ENCODE measurements around the gene C16orf54.
"Not testable (repeated sequence)": the region's sequence is repeated elsewhere in the genome, so short reads cannot be mapped to it uniquely, and the experiment has no call there.

C16orf54 gene

GRCh38 chr16:29744541-29745101 lies 1.2 kb downstream of the C16orf54 start:
- in situ Hi-C loops (cut with HindIII; ENCODE audit: low pct_ligation_motif_present, low pct_unique_long_range_greater_than_20kb, low sequenced_read_pairs): no loop called here
- DNase-seq: no peak

- DNase-seq: no peak
- in situ Hi-C loops (cut with HindIII; ENCODE audit: low pct_ligation_motif_present, low pct_unique_long_range_greater_than_20kb, low sequenced_read_pairs): no loop called here
Measured at GRCh38 chr16:29743827-29744531, 1.8 kb downstream of the C16orf54 start.

GRCh38 chr16:29743475-29743826 lies 2.3 kb downstream of the C16orf54 start:
- in situ Hi-C loops (cut with HindIII; ENCODE audit: low pct_ligation_motif_present, low pct_unique_long_range_greater_than_20kb, low sequenced_read_pairs): no loop called here

GRCh38 chr16:29742683-29743275 lies 3.0 kb downstream of the C16orf54 start:
- no peak for DNase-seq
- in situ Hi-C loops (cut with HindIII; ENCODE audit: low pct_ligation_motif_present, low pct_unique_long_range_greater_than_20kb, low sequenced_read_pairs): no loop called here

More at GRCh38 chr16:29743475-29743826, 2.3 kb downstream of the C16orf54 start:
- DNase-seq: no peak

- DNase-seq; in situ Hi-C loops (cut with HindIII; ENCODE audit: low pct_ligation_motif_present, low pct_unique_long_range_greater_than_20kb, low sequenced_read_pairs): not testable (repeated sequence)
Measured at GRCh38 chr16:29740630-29741015, 5.2 kb downstream of the C16orf54 start.

GRCh38 chr16:29739927-29740629 lies 5.7 kb downstream of the C16orf54 start:
- DNase-seq; in situ Hi-C loops (cut with HindIII; ENCODE audit: low pct_ligation_motif_present, low pct_unique_long_range_greater_than_20kb, low sequenced_read_pairs): not testable (repeated sequence)

GRCh38 chr16:29738514-29738913 lies 7.3 kb downstream of the C16orf54 start:
- no peak for DNase-seq
- in situ Hi-C loops (cut with HindIII; ENCODE audit: low pct_ligation_motif_present, low pct_unique_long_range_greater_than_20kb, low sequenced_read_pairs): no loop called here

- in situ Hi-C loops (cut with HindIII; ENCODE audit: low pct_ligation_motif_present, low pct_unique_long_range_greater_than_20kb, low sequenced_read_pairs): no loop called here
- no peak for DNase-seq
Measured at GRCh38 chr16:29737713-29738112, 8.1 kb downstream of the C16orf54 start.

- DNase-seq: no peak
- in situ Hi-C loops (cut with HindIII; ENCODE audit: low pct_ligation_motif_present, low pct_unique_long_range_greater_than_20kb, low sequenced_read_pairs): no loop called here
Measured at GRCh38 chr16:29736764-29737163, 9.0 kb downstream of the C16orf54 start.

- DNase-seq: no peak
- in situ Hi-C loops (cut with HindIII; ENCODE audit: low pct_ligation_motif_present, low pct_unique_long_range_greater_than_20kb, low sequenced_read_pairs): no loop called here
Measured at GRCh38 chr16:29736112-29736511, 9.7 kb downstream of the C16orf54 start.

GRCh38 chr16:29734786-29735185 lies 11.0 kb downstream of the C16orf54 start:
- no peak for DNase-seq
- in situ Hi-C loops (cut with HindIII; ENCODE audit: low pct_ligation_motif_present, low pct_unique_long_range_greater_than_20kb, low sequenced_read_pairs): no loop called here

GRCh38 chr16:29731768-29732601 lies 13.8 kb downstream of the C16orf54 start:
- DNase-seq; in situ Hi-C loops (cut with HindIII; ENCODE audit: low pct_ligation_motif_present, low pct_unique_long_range_greater_than_20kb, low sequenced_read_pairs): not testable (repeated sequence)

- no peak for DNase-seq
- in situ Hi-C loops (cut with HindIII; ENCODE audit: low pct_ligation_motif_present, low pct_unique_long_range_greater_than_20kb, low sequenced_read_pairs): no loop called here
Measured at GRCh38 chr16:29730649-29731048, 15.1 kb downstream of the C16orf54 start.

- in situ Hi-C loops (cut with HindIII; ENCODE audit: low pct_ligation_motif_present, low pct_unique_long_range_greater_than_20kb, low sequenced_read_pairs): no loop called here
- DNase-seq: peak; percentile 69
Measured at GRCh38 chr16:29729116-29729521, 16.7 kb downstream of the C16orf54 start.

- in situ Hi-C loops (cut with HindIII; ENCODE audit: low pct_ligation_motif_present, low pct_unique_long_range_greater_than_20kb, low sequenced_read_pairs): no loop called here
- DNase-seq: no peak
Measured at GRCh38 chr16:29727452-29727851, 18.3 kb downstream of the C16orf54 start.

- DNase-seq: no peak
- in situ Hi-C loops (cut with HindIII; ENCODE audit: low pct_ligation_motif_present, low pct_unique_long_range_greater_than_20kb, low sequenced_read_pairs): no loop called here
Measured at GRCh38 chr16:29726845-29727377, 18.9 kb downstream of the C16orf54 start.

- in situ Hi-C loops (cut with HindIII; ENCODE audit: low pct_ligation_motif_present, low pct_unique_long_range_greater_than_20kb, low sequenced_read_pairs): not testable (repeated sequence)
- peak; percentile 72 for DNase-seq
Measured at GRCh38 chr16:29721167-29721879, 24.5 kb downstream of the C16orf54 start.

- no peak for DNase-seq
- in situ Hi-C loops (cut with HindIII; ENCODE audit: low pct_ligation_motif_present, low pct_unique_long_range_greater_than_20kb, low sequenced_read_pairs): no loop called here
Measured at GRCh38 chr16:29720703-29721102, 25.1 kb downstream of the C16orf54 start.

Measured in ACHN (cell line).